Measurements from ENCODE around the gene SETBP1.

The SETBP1 gene

GRCh38 chr18:44735096-44735495, 54.4 kb downstream of the SETBP1 start:
- Mint-ChIP-seq H3K4me3 (no peak overlapping the region), H3K27ac (no peak overlapping the region), H3K27me3 (ENCODE audit: low read depth, poor library complexity) (no peaks in the 10 kb centered on the region), H3K36me3 (ENCODE audit: low read depth) (peaks cover 47% of the 10 kb centered on the region), H3K9me3 (no peaks in the 10 kb centered on the region), H3K4me1 (peaks cover 53% of the 10 kb centered on the region)
- no peak for DNase-seq
- TF ChIP-seq CTCF (IDR thresholded peaks at IDR 0.05), result no peak

GRCh38 chr18:44736664-44737380, 56.1 kb downstream of the SETBP1 start:
- Mint-ChIP-seq H3K4me1 (peaks cover 52% of the 10 kb centered on the region), H3K4me3 (no peak overlapping the region), H3K9me3 (no peaks in the 10 kb centered on the region), H3K27ac (no peak overlapping the region), H3K36me3 (ENCODE audit: low read depth) (peaks cover 29% of the 10 kb centered on the region), H3K27me3 (ENCODE audit: low read depth, poor library complexity) (no peaks in the 10 kb centered on the region)
- no peak for TF ChIP-seq CTCF (IDR thresholded peaks at IDR 0.05)
- DNase-seq, result no peak

DNA sequence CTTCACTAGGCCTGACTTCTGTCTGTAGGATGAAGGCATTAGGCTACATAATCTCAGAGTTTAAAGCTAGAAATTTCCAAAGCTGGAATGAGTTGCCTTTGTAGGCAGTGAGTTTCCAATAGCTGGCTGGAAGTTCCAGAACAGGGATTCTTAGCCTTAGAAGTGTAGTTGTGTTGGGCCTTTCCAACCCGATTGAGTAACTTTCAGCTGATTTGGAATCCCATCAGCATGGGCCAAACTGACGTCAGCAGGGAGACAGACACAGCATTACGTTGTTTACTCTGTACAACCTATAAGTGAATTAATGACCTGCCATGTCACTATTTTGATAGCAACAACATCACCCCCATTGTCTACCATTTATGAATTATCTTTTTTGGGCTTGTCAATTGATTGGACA, 56.9 kb downstream of the SETBP1 start:
- Mint-ChIP-seq H3K36me3 (ENCODE audit: low read depth) (peaks cover 29% of the 10 kb centered on the region), H3K27ac (no peak overlapping the region), H3K9me3 (no peaks in the 10 kb centered on the region), H3K27me3 (ENCODE audit: low read depth, poor library complexity) (no peaks in the 10 kb centered on the region), H3K4me1 (peaks cover 52% of the 10 kb centered on the region), H3K4me3 (no peak overlapping the region)
- TF ChIP-seq CTCF (IDR thresholded peaks at IDR 0.05), result no peak
- no peak for DNase-seq

- Mint-ChIP-seq H3K4me3 (no peak overlapping the region), H3K9me3 (no peaks in the 10 kb centered on the region), H3K36me3 (ENCODE audit: low read depth) (peaks cover 29% of the 10 kb centered on the region), H3K4me1 (peaks cover 54% of the 10 kb centered on the region), H3K27me3 (ENCODE audit: low read depth, poor library complexity) (no peaks in the 10 kb centered on the region), H3K27ac (no peak overlapping the region)
- no peak for DNase-seq
- no peak for TF ChIP-seq CTCF (IDR thresholded peaks at IDR 0.05)
These were observed 59.3 kb downstream of the SETBP1 start for GRCh38 chr18:44740000-44740399.

DNA sequence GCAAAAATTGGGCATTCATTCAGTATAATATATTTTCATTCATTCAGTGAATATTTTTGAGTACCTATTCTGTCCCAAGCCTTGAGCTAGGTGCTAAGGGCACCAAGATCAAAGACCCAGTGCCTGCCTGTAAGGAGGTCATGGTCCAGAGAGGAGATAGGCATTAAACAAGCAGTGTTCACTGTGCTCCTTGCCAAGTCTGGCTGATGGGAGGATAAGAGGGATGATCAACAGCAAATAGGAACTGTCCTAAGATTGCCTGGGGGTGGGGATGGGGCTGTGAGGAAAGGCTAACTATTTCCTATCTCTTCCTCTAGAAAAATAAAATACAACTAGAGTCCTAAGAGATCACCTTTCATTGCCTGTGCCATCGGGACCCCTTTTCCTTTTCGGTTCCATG, 60.4 kb downstream of the SETBP1 start:
- peak overlapping the region; percentile 4 for H3K27ac Mint-ChIP-seq
- H3K4me3 Mint-ChIP-seq, result no peak overlapping the region
- peaks cover 2% of the 10 kb centered on the region for H3K27me3 Mint-ChIP-seq (ENCODE audit: low read depth, poor library complexity)
- TF ChIP-seq CTCF (IDR thresholded peaks at IDR 0.05), result no peak
- H3K9me3 Mint-ChIP-seq, result no peaks in the 10 kb centered on the region
- no peak for DNase-seq
- H3K4me1 Mint-ChIP-seq, result peaks cover 62% of the 10 kb centered on the region
- H3K36me3 Mint-ChIP-seq (ENCODE audit: low read depth), result peaks cover 28% of the 10 kb centered on the region

- H3K36me3 Mint-ChIP-seq (ENCODE audit: low read depth), result peaks cover 31% of the 10 kb centered on the region
- no peaks in the 10 kb centered on the region for H3K9me3 Mint-ChIP-seq
- peaks cover 2% of the 10 kb centered on the region for H3K27me3 Mint-ChIP-seq (ENCODE audit: low read depth, poor library complexity)
- no peak for TF ChIP-seq CTCF (IDR thresholded peaks at IDR 0.05)
- H3K27ac Mint-ChIP-seq, result peak overlapping the region; percentile 28
- no peak for DNase-seq
- no peak overlapping the region for H3K4me3 Mint-ChIP-seq
- H3K4me1 Mint-ChIP-seq, result peaks cover 62% of the 10 kb centered on the region
These were observed 60.8 kb downstream of the SETBP1 start for GRCh38 chr18:44741511-44741910.

All from nephron progenitor cell (in vitro differentiated cells).